ENCODE measurements around the gene ZNF394.
A peak's percentile ranks its signal among the peaks of the same experiment; 100 is the strongest.

The ZNF394 gene

DNA sequence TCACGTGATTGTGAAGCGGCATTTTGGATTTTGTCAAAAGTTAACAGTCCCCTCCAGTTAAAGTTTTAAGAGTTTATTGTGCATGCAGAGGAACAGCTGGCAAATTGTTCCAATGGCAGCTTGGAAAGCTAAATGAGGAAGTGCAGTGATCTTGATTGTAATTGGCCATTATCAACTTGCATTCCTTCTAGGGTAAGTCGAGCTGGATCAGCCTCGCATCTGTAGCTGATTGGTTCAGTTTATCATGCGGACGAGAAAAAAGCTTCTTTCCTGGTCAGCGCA lies 26.8 kb downstream of the ZNF394 start:
- H3K4me3 ChIP-seq (ENCODE audit: low read depth in 1 of 2, low read length in 1 of 2): peak overlapping the region; percentile 87 to 94
- peaks cover 33% of the 10 kb centered on the region for H3K27me3 ChIP-seq
- no peaks in the 10 kb centered on the region for H3K9me3 ChIP-seq
- TF ChIP-seq, protein P1, sequence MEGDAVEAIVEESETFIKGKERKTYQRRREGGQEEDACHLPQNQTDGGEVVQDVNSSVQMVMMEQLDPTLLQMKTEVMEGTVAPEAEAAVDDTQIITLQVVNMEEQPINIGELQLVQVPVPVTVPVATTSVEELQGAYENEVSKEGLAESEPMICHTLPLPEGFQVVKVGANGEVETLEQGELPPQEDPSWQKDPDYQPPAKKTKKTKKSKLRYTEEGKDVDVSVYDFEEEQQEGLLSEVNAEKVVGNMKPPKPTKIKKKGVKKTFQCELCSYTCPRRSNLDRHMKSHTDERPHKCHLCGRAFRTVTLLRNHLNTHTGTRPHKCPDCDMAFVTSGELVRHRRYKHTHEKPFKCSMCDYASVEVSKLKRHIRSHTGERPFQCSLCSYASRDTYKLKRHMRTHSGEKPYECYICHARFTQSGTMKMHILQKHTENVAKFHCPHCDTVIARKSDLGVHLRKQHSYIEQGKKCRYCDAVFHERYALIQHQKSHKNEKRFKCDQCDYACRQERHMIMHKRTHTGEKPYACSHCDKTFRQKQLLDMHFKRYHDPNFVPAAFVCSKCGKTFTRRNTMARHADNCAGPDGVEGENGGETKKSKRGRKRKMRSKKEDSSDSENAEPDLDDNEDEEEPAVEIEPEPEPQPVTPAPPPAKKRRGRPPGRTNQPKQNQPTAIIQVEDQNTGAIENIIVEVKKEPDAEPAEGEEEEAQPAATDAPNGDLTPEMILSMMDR (IDR thresholded peaks at IDR 0.05): no peak
- H3K4me1 ChIP-seq (ENCODE audit: control insufficient read depth in 1 of 2, insufficient read depth in 1 of 2, low read depth in 1 of 2, low read length in 1 of 2): peaks cover 11 to 12% of the 10 kb centered on the region in 2 experiments
- H3K36me3 ChIP-seq: no peaks in the 10 kb centered on the region
- peak overlapping the region; percentile 86 for H3K27ac ChIP-seq

- peaks cover 11 to 12% of the 10 kb centered on the region in 2 experiments for H3K4me1 ChIP-seq (ENCODE audit: control insufficient read depth in 1 of 2, insufficient read depth in 1 of 2, low read depth in 1 of 2, low read length in 1 of 2)
- peak within 1 kb of the TSS; percentile 86 for H3K27ac ChIP-seq
- TF ChIP-seq, protein P1 (IDR thresholded peaks at IDR 0.05): peak; percentile 38
- no peaks in the 10 kb centered on the region for H3K36me3 ChIP-seq
- H3K27me3 ChIP-seq: peaks cover 34% of the 10 kb centered on the region
- H3K4me3 ChIP-seq (ENCODE audit: low read depth in 1 of 2, low read length in 1 of 2): peak within 1 kb of the TSS; percentile 87 to 94
- H3K9me3 ChIP-seq: no peaks in the 10 kb centered on the region
These were observed 27.3 kb downstream of the ZNF394 start, which contains the start of gene ZNF789 for GRCh38 chr7:99472561-99473314. Gene ZNF789 (plus strand): TSS chr7:99472890. CDS start chr7:99476457, 3,567 bp downstream.

- Histone ChIP-seq H3K27ac (no peak overlapping the region), H3K4me3 (ENCODE audit: low read depth in 1 of 2, low read length in 1 of 2) (no peak overlapping the region), H3K36me3 (no peaks in the 10 kb centered on the region), H3K9me3 (no peaks in the 10 kb centered on the region), H3K4me1 (ENCODE audit: control insufficient read depth in 1 of 2, insufficient read depth in 1 of 2, low read depth in 1 of 2, low read length in 1 of 2) (peaks cover 23 to 29% of the 10 kb centered on the region in 2 experiments), H3K27me3 (peaks cover 34% of the 10 kb centered on the region)
- TF ChIP-seq, protein P1 (IDR thresholded peaks at IDR 0.05): no peak
These were observed 30.6 kb downstream of the ZNF394 start for GRCh38 chr7:99469381-99470065.

DNA sequence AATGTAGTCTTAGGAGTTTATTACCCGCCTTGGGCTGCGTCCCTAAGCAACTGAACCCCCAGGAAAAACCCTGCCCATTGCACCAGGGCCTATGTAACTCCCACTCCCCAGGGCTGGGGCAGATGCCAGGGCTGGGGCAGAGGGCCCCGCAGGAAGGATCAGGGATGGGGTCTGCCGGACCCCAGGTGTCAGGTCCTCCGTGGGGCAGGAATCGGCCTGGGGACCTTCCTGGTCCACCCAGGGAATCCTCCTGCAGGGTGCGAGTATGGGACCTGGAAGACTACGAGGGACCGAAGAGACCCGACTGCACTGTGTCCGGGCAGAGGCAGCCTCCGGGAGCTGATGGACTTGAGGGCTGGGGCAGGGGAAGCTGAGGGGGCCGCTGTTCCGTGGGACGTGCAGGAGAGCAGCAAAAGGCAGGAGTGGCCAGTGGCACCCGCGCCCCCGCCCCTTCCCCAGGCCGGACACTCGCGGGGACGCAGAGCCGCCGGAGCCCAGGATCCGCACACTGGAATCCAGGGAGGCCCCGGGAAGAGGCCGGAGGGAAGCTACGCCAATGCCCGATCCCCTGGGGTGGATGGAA lies 31.7 kb downstream of the ZNF394 start:
- TF ChIP-seq, protein P1 (IDR thresholded peaks at IDR 0.05): no peak
- Histone ChIP-seq H3K27me3 (peaks cover 34% of the 10 kb centered on the region), H3K9me3 (no peaks in the 10 kb centered on the region), H3K4me3 (ENCODE audit: low read depth in 1 of 2, low read length in 1 of 2) (no peak overlapping the region), H3K36me3 (peaks cover 4% of the 10 kb centered on the region), H3K27ac (no peak overlapping the region), H3K4me1 (ENCODE audit: control insufficient read depth in 1 of 2, insufficient read depth in 1 of 2, low read depth in 1 of 2, low read length in 1 of 2) (peaks cover 19 to 24% of the 10 kb centered on the region in 2 experiments)

DNA sequence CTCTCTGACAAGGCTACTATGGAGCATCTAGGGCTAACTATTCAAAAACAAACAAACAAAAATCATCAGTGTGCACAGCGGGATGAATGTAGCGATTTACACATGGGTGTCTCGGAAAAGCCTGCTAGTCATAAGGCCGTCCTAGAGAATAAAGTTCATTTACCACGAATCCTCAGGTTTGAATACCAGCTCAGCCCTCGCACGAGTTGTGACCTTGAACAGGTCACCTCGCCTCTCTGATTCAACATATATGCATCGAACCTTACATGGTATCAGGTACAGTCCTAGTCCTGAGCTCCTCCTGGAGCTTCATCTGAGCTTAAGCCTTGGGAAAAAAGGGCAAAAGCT lies 34.7 kb downstream of the ZNF394 start:
- TF ChIP-seq, protein P1 (IDR thresholded peaks at IDR 0.05): no peak
- peak overlapping the region; percentile 85 for H3K27ac ChIP-seq
- H3K9me3 ChIP-seq: no peaks in the 10 kb centered on the region
- H3K4me3 ChIP-seq (ENCODE audit: low read depth in 1 of 2, low read length in 1 of 2): peak overlapping the region; percentile 71 to 79
- H3K27me3 ChIP-seq: peaks cover 22% of the 10 kb centered on the region
- H3K4me1 ChIP-seq (ENCODE audit: control insufficient read depth in 1 of 2, insufficient read depth in 1 of 2, low read depth in 1 of 2, low read length in 1 of 2): peaks cover 11 to 18% of the 10 kb centered on the region in 2 experiments
- H3K36me3 ChIP-seq: peaks cover 12% of the 10 kb centered on the region
